Measurements from ENCODE around the gene ASL.
"Not testable (repeated sequence)": the region's sequence is repeated elsewhere in the genome, so short reads cannot be mapped to it uniquely, and the experiment has no call there.

ASL gene

DNA sequence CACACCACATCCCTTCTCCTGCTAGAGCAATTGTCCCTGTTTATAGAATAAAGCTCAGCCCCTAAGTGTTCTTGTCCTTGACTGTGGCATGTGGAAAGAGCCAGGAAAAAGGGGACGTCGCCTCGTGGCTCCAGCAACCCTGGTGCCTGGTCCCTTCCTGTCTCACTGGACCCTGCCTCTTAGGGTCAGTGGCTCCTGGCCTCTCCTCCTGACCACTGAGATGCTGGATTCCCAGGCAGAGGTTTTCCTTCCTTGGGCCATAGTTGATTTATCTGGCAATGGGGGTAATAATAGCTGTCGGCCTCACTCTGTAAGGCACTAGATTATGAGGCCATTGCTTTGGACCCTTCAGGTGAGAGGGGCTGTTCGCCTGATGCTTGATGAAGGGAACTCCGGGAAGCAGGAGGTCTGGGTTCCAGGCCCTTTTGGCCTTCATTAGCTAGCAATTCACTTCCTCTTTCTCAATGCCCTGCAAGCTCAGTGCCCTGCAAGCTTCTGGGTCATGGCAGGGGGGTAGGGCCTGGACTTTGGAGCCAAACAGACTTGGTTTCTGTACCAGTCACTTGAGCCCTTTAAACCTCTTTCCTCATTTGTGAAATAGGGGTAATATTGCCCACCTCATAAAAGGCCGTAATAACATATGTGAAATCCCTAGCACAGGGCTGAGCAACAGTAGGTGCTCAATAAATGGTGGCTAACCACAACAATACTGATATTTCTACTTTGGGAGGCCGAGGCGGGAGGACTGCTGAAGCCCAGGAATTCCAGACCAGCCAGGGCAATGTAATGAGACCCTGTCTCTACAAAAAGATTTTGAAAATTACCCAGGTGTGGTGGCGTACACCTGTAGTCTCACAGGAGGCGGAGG lies 1.1 kb downstream of the ASL start:
- DNase-seq (ENCODE audit: low read depth) = no peak

DNA sequence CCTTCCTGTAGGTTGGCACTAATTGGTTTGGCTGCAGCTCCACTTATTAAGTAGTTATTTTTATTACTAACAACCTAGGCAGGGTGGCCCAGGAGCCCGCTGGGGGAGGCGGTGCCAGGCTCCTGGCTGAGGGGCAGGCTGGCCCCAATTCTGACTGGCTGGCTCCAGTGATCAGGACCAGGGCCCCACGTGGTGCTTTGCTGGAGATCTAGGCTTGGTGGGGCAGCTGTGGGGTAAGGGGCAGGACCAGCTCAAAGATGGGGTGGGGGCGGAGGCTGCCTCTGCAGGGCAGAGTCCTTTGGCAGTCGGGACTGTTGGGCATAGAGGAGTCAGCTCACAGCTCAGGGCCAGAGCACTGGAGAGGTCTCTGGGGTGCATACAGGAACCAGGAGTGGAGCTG lies 2.4 kb downstream of the ASL start:
- no peak for DNase-seq (ENCODE audit: low read depth)

DNA sequence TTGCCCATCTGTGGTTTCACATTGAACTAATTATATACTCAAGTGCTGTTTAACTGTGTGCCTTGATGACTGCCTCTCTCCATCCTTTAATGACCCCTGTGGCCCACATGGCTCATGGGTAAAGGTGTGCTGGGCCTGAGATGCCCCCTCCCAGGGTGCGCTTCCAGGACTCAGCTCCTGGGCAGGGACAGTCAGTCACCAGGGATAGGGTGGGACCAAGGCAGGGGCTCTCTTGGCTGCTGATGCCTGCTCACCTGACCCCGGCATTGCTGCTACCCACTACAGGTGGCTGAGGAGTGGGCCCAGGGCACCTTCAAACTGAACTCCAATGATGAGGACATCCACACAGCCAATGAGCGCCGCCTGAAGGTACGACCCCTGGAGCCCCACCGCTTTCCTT lies 6.5 kb downstream of the ASL start:
- no peak for DNase-seq (ENCODE audit: low read depth)

DNA sequence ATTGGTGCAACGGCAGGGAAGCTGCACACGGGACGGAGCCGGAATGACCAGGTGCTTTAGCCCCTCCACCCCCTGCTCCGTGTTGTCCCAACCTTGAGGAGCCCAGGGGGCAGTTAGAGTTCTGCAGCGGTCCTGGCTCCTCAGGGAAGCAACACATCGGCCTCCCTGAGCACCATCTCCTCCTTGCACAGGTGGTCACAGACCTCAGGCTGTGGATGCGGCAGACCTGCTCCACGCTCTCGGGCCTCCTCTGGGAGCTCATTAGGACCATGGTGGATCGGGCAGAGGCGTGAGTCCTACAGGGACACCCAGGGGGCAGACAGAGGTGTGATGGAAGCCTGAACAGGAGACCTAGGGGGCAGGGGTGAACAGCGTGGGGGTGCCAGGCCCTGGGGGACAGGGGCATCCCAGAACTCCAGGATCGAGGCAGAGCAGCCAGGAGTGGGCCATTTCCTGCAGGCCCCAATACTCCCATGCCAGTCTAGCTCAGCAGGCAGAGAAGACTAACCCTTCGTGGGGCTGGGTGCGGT lies 7.3 kb downstream of the ASL start:
- no peak for DNase-seq (ENCODE audit: low read depth)

DNA sequence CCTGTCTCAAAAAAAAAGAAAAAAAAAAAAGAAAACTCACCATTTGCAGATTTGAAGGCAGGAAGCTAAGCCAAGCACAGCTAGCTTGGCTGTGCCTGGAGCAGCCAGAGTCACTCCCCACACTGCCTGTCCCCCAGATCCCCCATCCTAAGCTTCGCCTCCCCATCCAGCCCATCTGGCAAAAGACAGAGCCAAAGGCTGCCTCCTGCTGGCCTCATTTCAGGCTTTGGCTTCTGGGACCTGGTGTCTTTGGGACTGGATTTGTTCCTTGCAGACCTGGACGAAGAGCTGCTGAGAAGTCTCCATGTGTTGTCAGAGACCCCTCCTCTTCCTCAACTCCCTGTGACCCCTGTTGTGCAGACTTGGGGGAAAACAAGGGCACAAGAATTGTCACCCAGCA lies 8.1 kb downstream of the ASL start:
- DNase-seq (ENCODE audit: low read depth) = no peak

DNA sequence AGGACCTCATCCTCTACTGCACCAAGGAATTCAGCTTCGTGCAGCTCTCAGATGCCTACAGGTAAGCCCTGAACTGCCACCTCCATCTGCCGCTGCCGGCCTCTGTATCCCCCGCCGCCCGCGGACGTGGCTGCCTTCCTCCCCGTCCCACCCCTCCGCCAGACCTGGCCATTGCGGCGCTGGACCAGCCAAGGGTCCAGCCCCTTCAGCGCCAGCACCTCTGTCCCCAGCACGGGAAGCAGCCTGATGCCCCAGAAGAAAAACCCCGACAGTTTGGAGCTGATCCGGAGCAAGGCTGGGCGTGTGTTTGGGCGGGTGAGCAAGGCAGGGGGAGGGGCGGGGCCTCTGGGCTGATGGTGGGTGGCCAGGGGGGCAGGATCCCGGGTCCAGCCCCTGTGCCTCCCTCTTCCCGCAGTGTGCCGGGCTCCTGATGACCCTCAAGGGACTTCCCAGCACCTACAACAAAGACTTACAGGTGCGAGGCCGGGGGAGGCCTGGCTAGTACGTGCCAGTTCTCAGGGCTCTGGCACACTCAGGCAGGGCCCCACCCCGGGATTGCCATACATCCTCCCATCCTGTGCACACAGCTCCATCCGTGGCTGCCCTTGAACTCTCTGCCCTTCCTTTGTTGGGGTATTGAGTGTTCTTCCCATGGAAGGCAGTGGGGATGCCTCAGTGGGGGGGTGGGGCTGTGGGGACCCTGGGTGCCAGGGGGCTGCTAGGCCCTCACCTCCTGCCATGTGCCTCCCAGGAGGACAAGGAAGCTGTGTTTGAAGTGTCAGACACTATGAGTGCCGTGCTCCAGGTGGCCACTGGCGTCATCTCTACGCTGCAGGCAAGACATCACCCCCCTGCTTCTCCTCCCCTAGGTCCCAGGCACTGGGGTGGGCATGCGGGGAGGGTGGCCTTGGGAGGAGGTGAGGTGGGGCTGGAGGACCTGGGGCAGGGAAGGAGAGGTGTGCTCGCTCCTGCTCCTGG lies 13.5 kb downstream of the ASL start:
- DNase-seq (ENCODE audit: low read depth) = no peak

DNA sequence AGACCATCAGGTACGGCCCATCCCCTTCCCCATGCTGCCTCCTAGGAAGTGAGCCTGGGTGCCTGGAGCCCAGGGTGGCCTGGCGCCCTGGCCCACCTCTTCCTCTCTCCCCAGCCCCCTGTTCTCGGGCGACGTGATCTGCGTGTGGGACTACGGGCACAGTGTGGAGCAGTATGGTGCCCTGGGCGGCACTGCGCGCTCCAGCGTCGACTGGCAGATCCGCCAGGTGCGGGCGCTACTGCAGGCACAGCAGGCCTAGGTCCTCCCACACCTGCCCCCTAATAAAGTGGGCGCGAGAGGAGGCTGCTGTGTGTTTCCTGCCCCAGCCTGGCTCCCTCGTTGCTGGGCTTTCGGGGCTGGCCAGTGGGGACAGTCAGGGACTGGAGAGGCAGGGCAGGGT lies 17.0 kb downstream of the ASL start:
- DNase-seq (ENCODE audit: low read depth) = no peak

DNA sequence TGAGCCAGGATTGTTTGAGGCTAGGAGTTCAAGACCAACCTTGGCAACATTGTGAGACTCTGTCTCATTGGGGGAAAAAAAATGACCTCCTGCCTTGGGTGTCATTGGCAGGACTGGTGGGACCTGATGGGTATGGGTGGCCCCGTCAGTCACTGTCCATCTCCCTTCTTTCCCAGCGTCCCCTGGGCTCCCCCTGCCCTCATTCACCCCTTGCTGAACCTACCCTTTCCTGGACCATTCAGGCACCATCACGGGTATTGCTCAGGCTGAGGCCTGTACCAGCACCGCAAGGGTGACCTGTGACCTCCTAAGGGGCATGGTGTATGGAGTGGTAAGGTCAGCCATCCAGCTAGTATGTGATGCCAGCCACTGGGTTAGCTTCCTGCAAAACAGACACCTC lies 19.4 kb downstream of the ASL start:
- DNase-seq (ENCODE audit: low read depth) = no peak

DNA sequence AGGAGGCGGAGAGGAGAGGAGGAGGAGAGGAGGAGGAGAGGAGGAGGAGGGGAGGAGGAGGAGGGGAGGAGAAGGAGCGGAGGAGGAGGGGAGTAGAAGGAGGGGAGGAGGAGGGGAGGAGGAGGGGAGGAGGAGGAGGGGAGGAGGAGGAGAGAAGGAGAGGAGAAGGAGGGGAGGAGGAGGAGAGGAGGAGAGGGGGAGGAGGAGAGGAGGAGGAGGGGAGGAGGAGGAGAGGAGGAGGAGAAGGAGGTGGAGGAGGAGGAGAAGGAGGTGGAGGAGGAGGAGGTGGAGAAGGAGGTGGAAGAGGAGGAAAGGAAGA lies 23.6 kb downstream of the ASL start:
- DNase-seq (ENCODE audit: low read depth) = no peak

DNA sequence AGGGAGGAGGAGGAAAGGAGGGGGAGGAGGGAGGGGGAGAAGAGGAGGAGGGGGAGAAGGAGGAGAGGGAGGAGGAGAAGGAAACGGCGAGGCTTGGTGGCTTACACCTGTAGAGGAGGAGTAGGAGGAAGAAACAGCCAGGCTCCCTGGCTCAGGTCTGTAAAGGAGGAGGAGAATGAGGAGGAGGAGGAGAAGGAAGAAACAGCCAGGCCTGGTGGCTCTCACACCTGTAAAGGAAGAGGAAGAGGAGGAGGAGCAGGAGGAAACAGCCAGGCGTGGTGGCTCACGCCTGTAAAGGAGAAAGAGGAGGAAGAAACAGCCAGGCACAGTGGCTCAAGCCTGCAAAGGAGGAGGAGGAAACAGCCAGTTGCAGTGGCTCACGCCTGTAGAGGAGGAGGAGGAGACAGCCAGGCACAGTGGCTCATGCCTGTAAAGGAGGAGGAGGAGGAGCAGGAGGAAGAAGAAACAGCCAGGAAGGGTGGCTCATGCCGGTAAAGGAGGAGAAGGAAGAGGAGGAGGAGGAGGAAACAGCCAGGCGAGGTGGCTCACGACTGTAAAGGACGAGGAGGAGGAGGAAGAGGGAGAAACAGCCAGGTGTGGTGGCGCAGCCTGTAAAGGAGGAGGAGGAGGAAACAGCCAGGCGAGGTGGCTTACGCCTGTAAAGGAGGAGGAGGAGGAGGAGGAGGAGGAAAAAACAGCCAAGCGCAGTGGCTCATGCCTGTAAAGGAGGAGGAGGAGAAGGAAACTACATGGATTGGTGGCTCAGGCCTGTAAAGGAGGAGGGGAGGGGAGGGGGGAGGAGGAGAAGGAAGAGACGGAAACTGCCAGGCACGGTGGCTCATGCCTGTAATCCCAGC lies 24.2 kb downstream of the ASL start:
- DNase-seq (ENCODE audit: low read depth) = no peak

DNA sequence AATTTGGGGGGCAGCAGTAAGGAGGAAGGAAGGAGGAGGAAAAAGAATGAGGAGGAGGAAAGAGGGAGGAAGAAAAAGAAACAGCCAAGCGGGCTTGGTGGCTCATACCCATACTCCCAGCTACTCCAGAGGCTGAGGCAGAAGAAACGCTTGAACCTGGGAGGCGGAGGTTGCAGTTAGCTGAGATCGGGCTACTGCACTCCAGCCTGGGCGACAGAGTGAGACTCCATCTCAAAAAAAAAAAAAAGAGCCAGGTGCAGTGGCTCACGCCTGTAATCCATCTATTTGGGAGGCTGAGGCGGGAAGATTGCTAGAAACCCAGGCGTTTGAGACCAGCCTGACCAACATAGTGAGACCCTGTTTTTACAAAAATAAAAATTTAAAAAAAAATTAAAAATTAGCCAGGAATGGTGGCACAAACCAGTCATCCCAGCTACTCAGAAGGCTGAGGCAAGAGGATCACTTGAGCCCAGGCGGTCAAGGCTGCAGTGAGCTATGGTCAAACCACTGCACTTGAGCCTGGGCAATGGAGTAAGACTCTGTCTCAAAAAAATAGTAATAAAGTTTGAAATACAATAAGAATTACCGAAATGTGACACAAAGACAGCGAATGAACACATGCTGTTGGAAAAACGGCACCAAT lies 24.9 kb downstream of the ASL start:
- no peak for DNase-seq (ENCODE audit: low read depth)

DNA sequence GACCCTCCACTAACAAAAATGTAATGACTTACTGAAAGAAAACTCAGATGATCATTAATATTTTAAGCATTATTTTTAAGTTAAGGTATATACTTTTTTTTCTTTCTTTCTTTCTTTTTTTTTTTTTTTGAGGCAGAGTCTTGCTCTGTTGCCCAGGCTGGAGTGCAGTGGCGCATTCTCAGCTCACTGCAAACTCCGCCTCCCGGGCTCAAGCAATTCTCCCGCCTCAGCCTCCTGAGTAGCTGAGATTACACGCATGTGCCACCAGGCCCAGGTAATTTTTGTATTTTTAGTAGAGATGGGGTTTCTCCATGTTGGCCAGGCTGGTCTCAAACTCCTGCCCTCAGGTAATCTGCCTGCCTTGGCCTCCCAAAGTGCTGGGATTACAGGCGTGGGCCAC lies 26.5 kb downstream of the ASL start:
- not testable (repeated sequence) for DNase-seq (ENCODE audit: low read depth)

DNA sequence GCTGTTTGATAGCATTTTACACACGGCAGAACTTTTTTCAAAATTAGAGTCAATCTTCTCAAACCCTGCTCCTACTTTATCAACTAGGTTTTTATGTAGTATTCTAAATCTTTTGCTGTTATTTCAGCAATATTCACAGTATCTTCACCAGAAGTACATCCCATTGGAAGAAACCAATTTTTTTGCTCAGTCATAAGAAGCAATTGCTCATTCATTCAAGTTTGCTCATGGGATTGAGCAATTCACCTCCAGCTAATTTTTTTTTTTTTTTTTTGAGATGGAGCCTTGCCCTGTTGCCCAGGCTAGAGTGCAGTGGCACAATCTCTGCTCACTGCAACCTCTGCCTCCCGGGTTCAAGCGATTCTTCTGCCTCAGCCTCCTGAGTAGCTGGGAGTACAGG lies 28.4 kb downstream of the ASL start:
- DNase-seq (ENCODE audit: low read depth) = not testable (repeated sequence)

DNA sequence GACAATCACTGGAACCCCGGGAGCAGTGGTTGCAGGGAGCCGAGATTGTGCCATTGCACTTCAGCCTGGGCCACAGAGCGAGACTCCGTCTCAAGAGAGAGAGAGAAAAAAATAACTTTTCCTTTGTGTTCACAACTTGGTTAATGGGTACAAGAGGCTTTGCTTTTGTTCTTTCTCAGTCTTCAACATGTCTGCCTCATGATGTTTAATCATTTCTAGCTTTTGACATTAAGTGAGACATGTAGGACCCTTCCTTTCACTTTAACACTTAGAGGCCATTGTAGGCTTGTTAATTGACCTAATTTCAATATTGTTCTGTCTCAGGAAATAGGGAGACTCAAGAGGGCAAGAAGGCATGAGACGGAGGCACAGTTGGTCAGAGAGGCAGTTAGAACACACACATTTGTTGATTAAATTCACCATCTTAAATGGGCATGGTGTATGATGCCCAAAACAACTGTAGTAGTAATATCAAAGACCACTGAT lies 29.7 kb downstream of the ASL start:
- DNase-seq (ENCODE audit: low read depth) = no peak

DNA sequence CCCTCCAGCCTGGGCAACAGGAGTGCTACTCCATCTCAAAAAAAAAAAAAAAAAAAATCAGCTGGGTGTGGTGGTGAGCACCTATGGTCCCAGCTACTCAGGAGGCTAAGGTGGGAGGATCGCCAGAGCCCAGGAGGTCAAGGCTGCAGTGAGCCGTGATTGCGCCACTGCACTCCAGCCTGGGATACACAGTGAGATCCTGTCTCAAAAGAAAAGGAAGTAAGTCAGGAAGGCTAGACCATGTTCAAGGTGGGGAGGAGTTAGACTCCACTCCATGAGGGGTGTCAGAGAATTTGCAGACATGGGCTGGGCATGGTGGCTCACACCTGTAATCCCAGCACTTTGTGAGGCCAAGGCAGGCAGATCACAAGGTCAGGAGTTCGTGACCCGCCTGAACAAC lies 32.8 kb downstream of the ASL start:
- DNase-seq (ENCODE audit: low read depth) = not testable (repeated sequence)

DNA sequence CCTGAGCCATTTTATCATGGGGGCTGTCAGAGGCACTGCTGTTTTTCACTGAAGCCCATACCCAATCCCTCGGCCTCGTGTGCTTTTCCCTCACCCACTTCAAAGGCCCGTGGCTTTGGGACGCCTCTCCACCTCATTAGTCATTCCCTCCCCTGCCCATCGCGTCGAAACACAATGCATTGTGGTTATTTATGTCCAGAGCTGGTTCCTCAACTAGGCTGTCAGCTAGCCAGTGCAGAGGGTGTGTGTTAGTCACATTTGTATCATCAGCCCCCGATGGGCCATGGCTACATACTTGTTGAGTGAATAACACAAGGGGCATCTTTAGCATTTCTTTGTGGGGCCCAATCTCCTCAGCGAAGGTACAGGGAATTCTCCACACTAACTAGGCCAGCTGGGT lies 35.2 kb downstream of the ASL start:
- DNase-seq (ENCODE audit: low read depth) = no peak

DNA sequence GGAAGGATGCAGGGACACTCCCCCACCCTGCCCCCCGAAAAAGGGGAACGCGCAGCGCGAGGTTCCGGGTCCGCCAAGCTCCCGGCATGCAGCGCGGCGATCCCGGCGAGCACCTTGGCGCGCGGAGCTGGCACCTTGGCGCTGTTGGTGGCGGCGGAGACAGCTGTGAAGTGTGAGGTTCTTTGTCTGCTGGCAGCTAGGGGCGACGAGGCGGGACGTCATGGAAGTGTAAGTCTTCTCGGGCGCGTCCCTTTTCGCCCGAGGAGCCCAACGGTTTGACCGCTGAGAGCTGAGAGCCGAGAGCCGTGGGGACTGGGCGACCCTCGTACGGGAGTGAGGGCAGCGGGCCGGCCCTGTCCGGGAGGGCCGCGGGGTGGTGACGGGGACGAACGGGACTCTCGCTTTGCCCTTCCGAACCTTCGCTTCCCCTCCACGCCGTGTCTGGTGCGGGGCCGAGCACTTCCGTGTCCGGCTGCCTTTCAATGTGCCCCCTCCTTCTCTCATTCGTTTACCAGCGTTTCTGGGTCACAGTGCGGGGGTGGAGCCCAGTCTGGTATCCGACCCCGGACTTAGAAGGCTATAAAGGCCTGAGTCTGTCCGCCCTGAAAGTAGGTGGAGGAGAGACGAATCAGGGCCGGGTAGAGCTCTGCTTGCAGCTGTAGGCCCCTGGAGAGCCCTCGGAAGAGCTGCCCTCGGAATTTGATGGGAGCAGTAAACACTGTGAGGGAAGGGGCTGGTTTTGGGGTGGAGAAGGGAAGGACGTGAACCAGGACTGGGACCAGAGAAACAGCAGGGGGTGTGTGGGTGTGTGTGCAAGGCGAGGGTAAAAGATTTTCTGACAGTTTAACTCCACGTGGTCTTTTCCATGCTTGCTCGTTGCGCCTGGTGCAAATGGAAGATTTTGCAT lies 39.4 kb downstream of the ASL start, which contains the start of gene CRCP:
TSS of gene CRCP (plus strand) at position 105 of the 907 bp plus-strand sequence. CDS start at position 221, 116 bp downstream.
- peak; percentile 69 for DNase-seq (ENCODE audit: low read depth)

DNA sequence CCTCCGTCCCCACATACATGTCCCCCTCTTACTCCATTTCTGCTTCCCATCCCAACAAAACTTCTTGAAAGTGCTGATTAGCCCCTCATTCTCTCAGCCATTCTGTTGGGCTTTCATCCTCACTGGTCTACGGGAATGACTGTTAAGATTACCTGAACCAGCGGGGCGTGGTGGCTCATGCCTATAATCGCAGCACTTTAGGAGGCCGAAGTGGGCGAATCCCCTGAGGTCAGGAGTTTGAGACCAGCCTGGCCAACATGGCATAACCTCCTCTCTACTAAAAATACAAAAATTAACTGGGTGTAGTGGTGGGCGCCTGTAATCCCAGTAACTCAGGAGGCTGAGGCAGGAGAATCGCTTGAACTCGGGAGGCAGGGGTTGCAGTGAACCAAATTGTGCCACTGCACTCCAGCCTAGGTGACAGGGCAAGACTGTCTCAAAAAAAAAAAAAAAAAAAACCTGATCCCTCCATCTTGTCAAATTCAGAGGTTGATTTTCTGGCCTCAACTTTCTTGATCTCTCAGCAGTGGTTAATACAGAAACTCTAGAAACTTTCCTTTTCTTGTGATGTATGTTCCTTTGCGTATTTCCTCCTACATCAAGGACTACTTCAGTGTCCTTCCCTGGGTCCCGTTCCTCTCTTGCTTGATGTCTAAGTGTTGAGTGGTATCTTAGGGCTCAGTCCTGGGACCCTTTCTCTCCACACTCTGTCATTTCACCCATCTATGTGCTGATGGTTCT lies 41.2 kb downstream of the ASL start:
- not testable (repeated sequence) for DNase-seq (ENCODE audit: low read depth)

DNA sequence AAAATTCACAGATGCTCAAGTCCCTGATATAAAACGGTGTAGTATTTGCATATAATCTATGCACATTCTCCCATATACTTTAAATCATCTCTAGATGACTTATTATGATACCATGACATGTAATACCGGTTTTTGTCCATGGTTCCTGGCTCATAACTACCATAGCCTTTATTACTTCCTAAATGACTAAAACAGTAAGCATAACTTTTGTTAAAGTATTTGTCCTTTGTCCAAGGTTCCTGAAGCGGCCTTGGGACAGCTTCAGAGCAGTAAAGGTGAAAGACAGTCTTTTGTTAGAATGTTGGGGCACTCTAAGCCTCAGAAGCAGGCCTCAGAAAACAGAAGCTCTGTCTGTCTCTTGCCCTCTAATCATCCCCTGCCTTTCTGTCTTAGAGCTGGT lies 43.0 kb downstream of the ASL start:
- no peak for DNase-seq (ENCODE audit: low read depth)
